D341Med (cell line): ENCODE results near the gene LMAN1L.

Experiments used
- DNase-seq: peaks from one replicate; pipeline ENCODE4 v3.0.0; 2012; ENCODE audit warnings: low spot score

LMAN1L gene

GRCh38 chr15:74858369-74858740 lies 45.7 kb downstream of the LMAN1L start:
- no peak for DNase-seq

GRCh38 chr15:74863239-74864056 lies 50.8 kb downstream of the LMAN1L start:
- no peak for DNase-seq

DNA sequence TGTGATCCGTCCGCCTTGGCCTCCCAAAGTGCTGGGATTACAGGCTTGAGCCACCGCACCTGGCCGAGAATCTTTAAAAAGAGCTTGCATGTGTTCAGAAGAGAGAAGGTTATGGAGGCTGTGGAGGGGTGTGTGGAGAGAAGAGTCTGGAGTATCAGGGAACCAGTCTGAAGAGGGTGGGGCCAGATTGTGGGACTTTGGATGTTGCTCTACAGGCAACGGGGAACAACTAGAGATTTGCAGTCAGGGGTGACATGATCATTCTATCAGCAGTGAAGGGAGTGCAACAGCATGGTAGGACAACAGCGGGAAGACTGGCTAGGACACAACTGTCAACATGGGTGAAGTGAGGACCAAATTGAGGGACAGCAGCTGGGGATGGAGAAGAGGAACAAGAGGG lies 51.7 kb downstream of the LMAN1L start:
- DNase-seq, result no peak

- DNase-seq, result no peak
Observed at GRCh38 chr15:74865316-74865715, 52.7 kb downstream of the LMAN1L start.

GRCh38 chr15:74866090-74866489 lies 53.5 kb downstream of the LMAN1L start:
- DNase-seq, result no peak

DNA sequence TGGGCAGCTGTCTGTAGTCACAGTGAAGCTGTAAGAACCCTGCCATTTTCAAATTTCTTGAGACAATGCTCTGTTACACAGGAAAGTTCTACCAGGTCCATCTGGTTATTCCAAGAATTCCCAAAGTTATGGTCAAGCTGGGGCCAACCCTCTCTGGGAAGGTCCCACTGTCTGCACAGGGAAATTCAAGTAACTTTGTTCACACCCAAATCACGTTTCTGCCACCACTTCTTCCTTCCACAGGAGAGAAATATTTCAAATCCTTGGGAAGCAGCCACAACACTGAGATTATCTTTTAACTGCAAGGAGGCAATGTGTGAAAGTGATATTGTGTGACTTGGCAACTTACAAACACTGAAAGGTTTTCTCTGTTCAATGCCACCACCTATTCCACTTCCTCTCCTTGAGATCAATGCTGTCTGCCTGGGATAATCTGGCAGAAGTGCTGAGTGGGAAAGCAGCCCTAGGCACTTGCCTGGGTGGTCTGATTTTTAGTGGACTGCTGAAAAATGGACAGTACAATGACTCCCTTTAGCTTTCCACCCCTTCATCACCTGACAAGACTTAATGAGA lies 54.9 kb downstream of the LMAN1L start:
- DNase-seq, result no peak

DNA sequence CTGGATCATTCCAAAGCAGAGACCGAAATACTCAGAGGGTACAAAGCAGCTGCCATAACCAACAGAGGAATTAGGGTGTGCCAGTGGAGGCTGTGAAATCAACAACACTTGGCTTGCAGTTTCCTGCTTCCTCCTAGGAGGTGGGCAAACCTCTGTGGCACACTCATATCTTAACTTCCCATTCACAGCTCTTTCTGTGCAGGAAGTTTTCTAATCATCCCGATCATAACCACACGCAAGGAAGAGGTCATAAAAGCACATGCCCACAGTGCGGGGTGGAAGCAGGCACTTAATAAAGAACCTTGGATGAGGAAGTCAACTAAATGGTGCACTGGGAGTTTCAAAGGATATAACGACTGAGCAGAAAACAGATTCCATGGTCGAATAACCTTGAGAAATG lies 55.4 kb downstream of the LMAN1L start:
- DNase-seq, result no peak

- DNase-seq, result no peak
Observed at GRCh38 chr15:74869372-74869725, 56.7 kb downstream of the LMAN1L start.

DNA sequence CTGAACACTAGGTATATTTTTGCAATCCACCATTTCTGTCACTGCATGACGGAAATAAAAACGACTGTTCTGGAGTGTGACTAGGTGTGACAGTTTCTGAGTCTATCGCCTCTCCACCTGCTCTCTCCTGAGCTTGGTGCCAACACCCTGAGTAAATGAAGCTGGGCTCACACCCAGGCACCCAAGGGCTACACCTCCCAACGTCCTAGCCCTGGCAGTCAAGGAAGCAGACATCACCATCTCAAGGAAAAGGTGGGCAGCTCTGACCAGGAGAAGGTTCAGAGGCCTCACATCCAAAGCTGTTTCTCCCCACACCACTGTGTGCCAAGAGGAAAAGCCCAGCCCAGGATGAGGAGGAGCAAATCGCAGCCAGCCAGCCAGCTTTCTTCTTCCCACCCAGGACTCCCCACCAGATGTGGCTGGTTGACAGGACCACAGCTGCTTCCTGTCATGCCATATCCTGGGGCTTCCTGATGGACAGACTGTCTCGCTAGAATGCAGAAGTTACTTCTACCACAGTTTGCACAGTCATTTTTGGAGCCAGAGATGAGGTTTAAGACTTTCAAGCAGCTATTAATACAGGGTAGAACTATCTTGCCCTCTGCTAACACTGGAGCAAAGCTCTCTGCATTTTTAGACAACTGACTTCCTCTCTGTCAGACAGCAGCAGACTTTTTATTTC lies 57.2 kb downstream of the LMAN1L start:
- no peak for DNase-seq

DNA sequence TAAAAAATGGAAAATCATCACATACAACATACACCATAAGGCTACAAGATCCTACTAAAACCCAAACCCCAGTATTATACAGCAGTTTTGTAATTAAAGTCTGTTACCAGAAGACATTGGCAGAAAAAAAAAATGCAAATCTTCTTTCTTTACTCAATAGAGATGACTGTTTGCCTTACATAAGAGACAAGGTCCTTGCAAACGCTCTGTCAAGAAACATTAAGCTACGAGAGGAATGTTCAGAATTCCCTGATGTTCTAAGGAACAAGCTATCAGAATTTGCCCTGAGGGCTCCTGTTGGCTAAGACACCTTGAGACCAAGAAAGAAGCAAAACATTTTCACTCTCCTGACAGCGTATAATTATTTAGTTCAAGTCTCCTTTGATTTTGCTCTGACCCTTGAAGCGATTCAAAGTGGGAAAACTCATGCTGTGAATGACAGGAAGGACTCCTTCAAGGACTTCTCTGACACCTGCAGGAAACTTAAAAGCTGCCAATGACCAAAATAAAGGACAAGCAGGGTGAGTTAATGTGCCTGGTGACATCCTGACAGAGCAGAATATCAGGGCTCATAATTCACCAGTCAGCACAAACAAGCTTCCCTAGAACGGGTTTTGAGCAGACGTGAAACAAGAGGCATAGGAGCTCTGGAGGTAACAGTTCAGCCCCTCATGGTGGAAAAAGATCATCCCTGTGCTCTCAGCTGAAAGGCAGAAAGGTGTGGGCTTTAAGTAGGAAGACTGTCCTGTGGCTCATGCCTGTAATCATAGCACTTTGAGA lies 58.0 kb downstream of the LMAN1L start:
- DNase-seq, result no peak

- no peak for DNase-seq
Observed at GRCh38 chr15:74872702-74873035, 60.0 kb downstream of the LMAN1L start.

GRCh38 chr15:74873036-74873755 lies 60.6 kb downstream of the LMAN1L start, which contains the start of gene SCAMP2:
Gene SCAMP2 (minus strand): TSS chr15:74873365. CDS start chr15:74873255, 110 bp downstream.
- peak; percentile 99 for DNase-seq

DNA sequence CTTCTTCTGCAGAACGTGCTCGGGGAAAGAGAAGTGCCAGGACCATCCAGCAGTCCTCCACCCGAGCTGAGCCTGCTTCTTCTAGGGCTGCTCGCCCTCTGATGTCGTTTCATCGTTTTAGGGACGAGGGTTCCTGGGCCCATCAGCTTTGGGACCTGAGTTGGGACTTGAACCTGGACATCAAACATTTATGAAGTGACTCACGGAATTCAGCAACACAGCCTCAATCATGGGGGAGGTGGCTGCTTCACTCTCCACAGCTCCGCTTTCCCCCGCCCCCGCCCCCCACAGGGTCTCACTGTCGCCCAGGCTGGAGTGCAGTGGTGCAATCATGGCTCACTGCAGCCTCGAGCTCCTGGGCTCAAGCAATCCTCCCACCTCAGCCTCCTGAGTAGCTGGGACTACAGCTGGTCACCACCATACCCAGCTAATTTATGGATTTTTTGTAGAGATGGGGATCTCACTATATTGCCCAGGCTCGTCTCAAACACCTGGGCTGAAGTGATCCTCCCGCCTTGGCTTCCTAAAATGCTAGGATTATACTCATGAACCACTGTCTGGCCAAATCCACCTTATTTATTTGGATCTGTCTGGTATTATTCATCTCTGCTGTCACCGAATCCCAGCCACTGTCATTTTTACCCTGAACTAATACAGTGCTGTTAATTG lies 61.3 kb downstream of the LMAN1L start:
- DNase-seq, result peak; percentile 60
